Left ventricle myocardium inferior (tissue), 1 donor: Measurements from ENCODE around the gene SYT14. TPM values are rescaled to one million over a fixed set of nuclear protein-coding genes. Genes with fewer than 3 reads are reported as not detected.

Experiments
- DNase-seq: peaks from one replicate; pipeline ENCODE4 v3.0.0-alpha.2; 2020
- H3K27ac ChIP-seq: fragments of 200-600 bp; replicated peaks from 2 replicates; pipeline ENCODE4 v1.8.0; 2021
- H3K27me3 ChIP-seq: fragments of 200-600 bp; 2 replicates; pipeline ENCODE4 v1.8.0; 2021; ENCODE audit warnings: low read depth
- H3K36me3 ChIP-seq: fragments of 200-600 bp; 2 replicates; pipeline ENCODE4 v1.8.0; 2021
- H3K4me1 ChIP-seq: fragments of 200-600 bp; 2 replicates; pipeline ENCODE4 v1.8.0; 2021
- H3K4me3 ChIP-seq: fragments of 200-600 bp; 2 replicates; pipeline ENCODE4 v1.8.0; 2021; ENCODE audit warnings: mild to moderate bottlenecking, moderate library complexity
- H3K9me3 ChIP-seq: fragments of 200-600 bp; replicated peaks from 2 replicates; pipeline ENCODE4 v1.8.0; 2021
- intact Hi-C: fragments of 100-400 bp; cut with micrococcal nuclease; formaldehyde crosslinking; loops from one replicate; pipeline ENCODE4 v1.11.0; 2022
- total RNA-seq: library from RNA; stranded (reverse); fragmentation: NEBNext Ultra II Directional; extraction: Animal tissue kit (Norgen Biotek cat#: 25700); gene quantifications from one replicate; pipeline ENCODE4 v1.2.1, GENCODE V29; 2021
- TF ChIP-seq, protein P1 (sequence below): fragments of 200-600 bp; IDR thresholded peaks from 2 replicates; pipeline ENCODE4 v1.8.0; 2021; ENCODE audit warnings: antibody characterized with exemption, mild to moderate bottlenecking, borderline replicate concordance
- donor health status: DM: no; HTN: yes; CAD: no; lungs with severe emphysema.

Gene SYT14
- total RNA-seq, 1 donor from 2014 or later, result not detected

DNA sequence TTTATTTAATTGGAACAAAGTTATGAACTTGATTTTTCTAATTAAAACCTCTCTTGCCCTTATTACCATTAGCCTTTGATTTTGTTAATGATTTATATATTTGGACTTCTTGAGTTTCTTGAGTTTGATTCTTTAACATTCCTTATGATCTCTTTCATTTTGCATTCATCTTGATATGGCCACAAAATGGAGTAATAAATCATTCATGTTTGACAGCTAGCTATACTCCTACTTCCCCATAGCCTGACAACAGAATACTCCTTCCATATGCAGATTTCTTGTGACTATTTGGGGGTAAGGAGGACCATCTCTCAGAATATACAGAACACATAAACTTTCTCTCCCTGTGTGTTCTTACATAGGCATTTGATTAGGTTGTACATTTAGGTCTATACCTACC is 119.6 kb downstream of the SYT14 start:
- Histone ChIP-seq H3K4me3 (no peak overlapping the region), H3K27me3 (peaks cover 4% of the 10 kb centered on the region), H3K9me3 (no peaks in the 10 kb centered on the region), H3K27ac (no peak overlapping the region), H3K36me3 (no peaks in the 10 kb centered on the region), H3K4me1 (no peaks in the 10 kb centered on the region)
- no peak for DNase-seq
- TF ChIP-seq, protein P1, sequence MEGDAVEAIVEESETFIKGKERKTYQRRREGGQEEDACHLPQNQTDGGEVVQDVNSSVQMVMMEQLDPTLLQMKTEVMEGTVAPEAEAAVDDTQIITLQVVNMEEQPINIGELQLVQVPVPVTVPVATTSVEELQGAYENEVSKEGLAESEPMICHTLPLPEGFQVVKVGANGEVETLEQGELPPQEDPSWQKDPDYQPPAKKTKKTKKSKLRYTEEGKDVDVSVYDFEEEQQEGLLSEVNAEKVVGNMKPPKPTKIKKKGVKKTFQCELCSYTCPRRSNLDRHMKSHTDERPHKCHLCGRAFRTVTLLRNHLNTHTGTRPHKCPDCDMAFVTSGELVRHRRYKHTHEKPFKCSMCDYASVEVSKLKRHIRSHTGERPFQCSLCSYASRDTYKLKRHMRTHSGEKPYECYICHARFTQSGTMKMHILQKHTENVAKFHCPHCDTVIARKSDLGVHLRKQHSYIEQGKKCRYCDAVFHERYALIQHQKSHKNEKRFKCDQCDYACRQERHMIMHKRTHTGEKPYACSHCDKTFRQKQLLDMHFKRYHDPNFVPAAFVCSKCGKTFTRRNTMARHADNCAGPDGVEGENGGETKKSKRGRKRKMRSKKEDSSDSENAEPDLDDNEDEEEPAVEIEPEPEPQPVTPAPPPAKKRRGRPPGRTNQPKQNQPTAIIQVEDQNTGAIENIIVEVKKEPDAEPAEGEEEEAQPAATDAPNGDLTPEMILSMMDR, result no peak
- intact Hi-C loops, result no loop called here

DNA sequence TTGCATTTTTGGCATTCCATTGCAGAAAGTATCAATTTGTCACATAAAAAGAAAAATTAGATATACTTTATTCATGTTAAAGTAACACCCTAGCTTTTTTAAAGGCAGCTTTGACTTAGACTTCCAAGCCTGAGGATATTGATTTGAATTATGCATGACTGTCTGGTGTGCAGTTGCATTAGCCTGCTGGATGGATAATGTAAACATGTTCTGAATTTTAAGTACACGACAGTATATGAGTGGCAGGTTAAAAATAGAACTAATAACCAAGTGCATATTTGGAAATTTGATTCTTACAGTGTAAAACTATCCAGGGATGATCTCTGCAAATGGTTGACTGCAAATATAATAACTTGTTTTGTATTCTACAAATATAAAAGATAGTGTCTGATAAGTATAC is 124.0 kb downstream of the SYT14 start:
- intact Hi-C loops, result no loop called here
- Histone ChIP-seq H3K4me3 (no peak overlapping the region), H3K27me3 (no peaks in the 10 kb centered on the region), H3K4me1 (no peaks in the 10 kb centered on the region), H3K27ac (no peak overlapping the region), H3K36me3 (no peaks in the 10 kb centered on the region), H3K9me3 (no peaks in the 10 kb centered on the region)
- TF ChIP-seq, protein P1, result no peak
- no peak for DNase-seq

DNA sequence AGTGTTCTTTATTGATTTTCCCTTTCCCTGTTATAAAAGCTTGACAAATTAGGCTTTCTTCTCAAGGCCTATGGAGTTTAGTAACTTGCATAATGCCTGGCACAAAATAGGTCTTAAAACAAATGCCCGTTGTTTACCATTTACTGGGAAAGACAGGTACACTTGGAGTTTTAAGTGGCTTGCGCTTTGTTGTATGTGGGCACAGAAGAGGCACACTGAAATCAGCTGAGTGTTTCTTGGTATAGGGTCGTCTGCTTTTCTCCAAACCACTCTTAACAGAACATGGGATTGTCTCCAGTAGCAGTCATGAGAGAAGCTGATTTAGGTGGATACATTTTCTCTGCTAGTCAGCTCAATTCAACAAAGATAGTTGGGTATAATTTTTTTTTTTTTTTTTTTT is 132.5 kb downstream of the SYT14 start:
- intact Hi-C loops, result no loop called here
- no peak overlapping the region for H3K27ac ChIP-seq
- H3K27me3 ChIP-seq, result no peaks in the 10 kb centered on the region
- DNase-seq, result no peak
- H3K9me3 ChIP-seq, result no peaks in the 10 kb centered on the region
- H3K4me1 ChIP-seq, result no peaks in the 10 kb centered on the region
- TF ChIP-seq, protein P1, result no peak
- no peaks in the 10 kb centered on the region for H3K36me3 ChIP-seq
- H3K4me3 ChIP-seq, result no peak overlapping the region

DNA sequence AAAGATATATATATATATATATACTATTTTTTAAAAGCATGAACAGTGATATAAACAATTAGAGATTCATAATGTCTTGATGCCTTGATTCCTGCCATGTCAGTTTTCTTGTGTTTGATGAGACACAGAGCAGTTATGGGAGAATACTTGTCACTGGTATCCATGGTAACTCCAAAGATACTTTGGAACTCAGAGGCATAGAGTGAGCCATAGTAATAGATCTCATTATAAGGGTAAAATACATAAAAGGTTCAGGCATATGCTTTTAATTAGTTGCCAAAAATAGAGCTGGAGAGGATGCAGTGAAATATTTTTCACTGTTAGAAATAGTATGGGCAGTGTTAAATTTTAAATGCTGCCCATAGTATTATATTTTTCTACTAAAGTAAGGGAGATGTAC is 134.1 kb downstream of the SYT14 start:
- no peak for DNase-seq
- H3K4me3 ChIP-seq, result no peak overlapping the region
- H3K27ac ChIP-seq, result no peak overlapping the region
- intact Hi-C loops, result no loop called here
- no peaks in the 10 kb centered on the region for H3K27me3 ChIP-seq
- H3K36me3 ChIP-seq, result no peaks in the 10 kb centered on the region
- H3K4me1 ChIP-seq, result no peaks in the 10 kb centered on the region
- no peaks in the 10 kb centered on the region for H3K9me3 ChIP-seq
- TF ChIP-seq, protein P1, result no peak

DNA sequence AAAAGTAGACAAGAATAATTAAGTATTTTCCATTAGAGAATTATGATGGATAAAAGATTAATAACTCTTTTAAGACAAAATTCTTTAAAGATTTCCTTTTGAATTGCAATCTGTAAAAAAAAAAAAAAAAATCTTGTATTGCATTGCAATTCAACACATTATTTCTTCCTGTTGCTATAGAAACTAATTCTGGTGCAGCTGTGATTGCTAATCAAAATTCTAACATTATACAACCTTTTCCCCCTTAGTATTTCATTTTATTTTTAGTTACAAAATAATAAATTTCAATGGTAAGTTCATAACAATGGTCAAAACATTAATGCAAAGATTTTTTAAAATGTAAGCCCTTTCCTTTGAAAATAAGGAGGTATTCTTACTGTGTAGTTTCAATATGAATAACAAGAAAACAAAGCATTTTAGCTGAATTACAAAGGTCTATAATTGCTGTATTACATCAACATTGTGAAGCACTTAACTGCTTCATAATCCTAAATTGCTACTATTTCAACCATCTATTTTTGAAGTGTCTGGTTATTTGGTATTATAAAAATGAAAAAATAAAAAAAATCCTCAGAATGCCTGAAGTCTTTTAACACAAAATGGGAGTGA is 135.0 kb downstream of the SYT14 start:
- intact Hi-C loops, result no loop called here
- Histone ChIP-seq H3K36me3 (no peaks in the 10 kb centered on the region), H3K9me3 (no peaks in the 10 kb centered on the region), H3K27ac (no peak overlapping the region), H3K4me3 (no peak overlapping the region), H3K4me1 (no peaks in the 10 kb centered on the region), H3K27me3 (no peaks in the 10 kb centered on the region)
- TF ChIP-seq, protein P1, result no peak
- DNase-seq, result no peak
